Activated CD4-positive, alpha-beta memory T cell treated with anti-CD3 and anti-CD28 coated beads for 36 hours (primary cell): ENCODE data around the gene MAP7. TPM values are rescaled to one million over a fixed set of nuclear protein-coding genes. Genes with fewer than 3 reads are reported as not detected.

Source experiments
- CTCF ChIA-PET: fragments of 350-600 bp; sonication (Branson Sonifier 250); formaldehyde crosslinking; loops from one replicate; lab custom pipeline; 2021; ENCODE audit warnings: antibody characterized with exemption, inconsistent platforms; lab: Charles Lee
- POLR2A ChIA-PET: fragments of 350-600 bp; sonication (Branson Sonifier 250); formaldehyde crosslinking; loops from one replicate; lab custom pipeline; 2021; ENCODE audit warnings: antibody characterized with exemption; lab: Charles Lee
- DNase-seq: peaks from one replicate; pipeline ENCODE4 v3.0.0-alpha.2; 2020
- H3K27ac Mint-ChIP-seq: one replicate; pipeline ENCODE4 v1.8.0; 2021; ENCODE audit warnings: mixed read lengths
- H3K27me3 Mint-ChIP-seq: one replicate; pipeline ENCODE4 v1.8.0; 2021; ENCODE audit warnings: mixed read lengths
- H3K36me3 Mint-ChIP-seq: one replicate; pipeline ENCODE4 v1.8.0; 2021; ENCODE audit warnings: mixed read lengths
- H3K4me1 Mint-ChIP-seq: one replicate; pipeline ENCODE4 v1.8.0; 2021; ENCODE audit warnings: low read depth, mixed read lengths
- H3K4me3 Mint-ChIP-seq: one replicate; pipeline ENCODE4 v1.8.0; 2021; ENCODE audit warnings: mild to moderate bottlenecking, mixed read lengths
- H3K9me3 Mint-ChIP-seq: one replicate; pipeline ENCODE4 v1.8.0; 2021; ENCODE audit warnings: mixed read lengths
- intact Hi-C: fragments of 100-400 bp; cut with micrococcal nuclease; formaldehyde crosslinking; loops from one replicate; pipeline ENCODE4 v1.15.1; 2023
- total RNA-seq, 2 experiments: library from RNA; stranded (reverse); gene quantifications; one replicate each; pipeline ENCODE4 v1.2.3, GENCODE V29; 2021

The MAP7 gene
- total RNA-seq, 2 experiments from 2014 or later = 1.2 to 1.3 TPM

GRCh38 chr6:136527831-136528230 lies 22.4 kb downstream of the MAP7 start:
- peaks cover 17% of the 10 kb centered on the region for H3K4me1 Mint-ChIP-seq
- ChIA-PET CTCF (no interaction called here), POLR2A (no interaction called here)
- no peaks in the 10 kb centered on the region for H3K9me3 Mint-ChIP-seq
- peaks cover 3% of the 10 kb centered on the region for H3K27me3 Mint-ChIP-seq
- H3K36me3 Mint-ChIP-seq = no peaks in the 10 kb centered on the region
- no peak overlapping the region for H3K27ac Mint-ChIP-seq
- no peak overlapping the region for H3K4me3 Mint-ChIP-seq
- DNase-seq = no peak
- intact Hi-C loops = no loop called here

GRCh38 chr6:136526937-136527336 lies 23.3 kb downstream of the MAP7 start:
- no peak for DNase-seq
- ChIA-PET CTCF (no interaction called here), POLR2A (no interaction called here)
- Mint-ChIP-seq H3K4me1 (peaks cover 17% of the 10 kb centered on the region), H3K4me3 (no peak overlapping the region), H3K9me3 (no peaks in the 10 kb centered on the region), H3K27me3 (peaks cover 5% of the 10 kb centered on the region), H3K27ac (no peak overlapping the region), H3K36me3 (no peaks in the 10 kb centered on the region)
- intact Hi-C loops = no loop called here

- peak; percentile 59 for DNase-seq
- no peak overlapping the region for H3K27ac Mint-ChIP-seq
- ChIA-PET CTCF (interaction anchor here (0.6 to 1.2 kb wide), 4 partner anchors 21 to 119 kb away, joined by 3 to 6 read pairs (median 3); partner anchors contain the start of gene MAP7), POLR2A (no interaction called here)
- peaks cover 5% of the 10 kb centered on the region for H3K27me3 Mint-ChIP-seq
- H3K4me3 Mint-ChIP-seq = no peak overlapping the region
- no peaks in the 10 kb centered on the region for H3K36me3 Mint-ChIP-seq
- H3K9me3 Mint-ChIP-seq = no peaks in the 10 kb centered on the region
- H3K4me1 Mint-ChIP-seq = peaks cover 17% of the 10 kb centered on the region
- intact Hi-C loops = no loop called here
Observed at GRCh38 chr6:136526196-136526930, 23.9 kb downstream of the MAP7 start.

GRCh38 chr6:136525586-136526195 lies 24.5 kb downstream of the MAP7 start:
- Mint-ChIP-seq H3K36me3 (no peaks in the 10 kb centered on the region), H3K27ac (no peak overlapping the region), H3K9me3 (no peaks in the 10 kb centered on the region), H3K27me3 (peaks cover 5% of the 10 kb centered on the region), H3K4me3 (no peak overlapping the region), H3K4me1 (peaks cover 17% of the 10 kb centered on the region)
- ChIA-PET POLR2A (no interaction called here), CTCF (interaction anchor here (0.6 to 1.2 kb wide), 5 partner anchors 21 to 120 kb away, joined by 3 to 6 read pairs (median 3); partner anchors contain the start of gene MAP7)
- intact Hi-C loops = no loop called here
- DNase-seq = no peak

DNA sequence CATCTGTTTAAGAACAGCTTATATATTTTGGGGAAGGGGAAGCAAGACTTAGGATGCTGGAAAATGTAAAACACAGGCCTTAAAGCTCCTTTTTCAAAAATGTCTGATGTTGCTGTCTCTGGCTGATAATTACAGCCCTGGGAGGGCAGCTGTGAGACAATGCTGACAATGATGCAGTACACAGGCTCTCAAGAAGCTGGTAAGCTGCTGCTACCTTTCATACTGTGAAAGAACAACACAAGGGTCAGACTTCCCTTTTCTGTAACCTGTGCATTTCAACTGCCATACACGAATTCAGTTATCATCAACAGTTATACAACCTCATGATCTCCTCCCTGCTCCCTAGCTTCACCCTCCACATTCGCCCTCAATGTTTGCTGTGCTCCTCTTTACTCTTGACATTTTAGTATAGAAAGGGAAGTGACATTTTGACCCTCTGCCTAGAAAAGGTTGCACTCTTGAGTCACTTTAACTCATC lies 25.2 kb downstream of the MAP7 start:
- no peak for DNase-seq
- CTCF ChIA-PET = interaction anchor here (0.7 to 1.0 kb wide), 2 partner anchors 25 to 96 kb away, joined by 3 read pairs; partner anchors contain the start of gene MAP7
- peaks cover 17% of the 10 kb centered on the region for H3K4me1 Mint-ChIP-seq
- H3K27ac Mint-ChIP-seq = no peak overlapping the region
- H3K27me3 Mint-ChIP-seq = peaks cover 5% of the 10 kb centered on the region
- no peak overlapping the region for H3K4me3 Mint-ChIP-seq
- no peaks in the 10 kb centered on the region for H3K9me3 Mint-ChIP-seq
- intact Hi-C loops = no loop called here
- H3K36me3 Mint-ChIP-seq = no peaks in the 10 kb centered on the region
- POLR2A ChIA-PET = no interaction called here

DNA sequence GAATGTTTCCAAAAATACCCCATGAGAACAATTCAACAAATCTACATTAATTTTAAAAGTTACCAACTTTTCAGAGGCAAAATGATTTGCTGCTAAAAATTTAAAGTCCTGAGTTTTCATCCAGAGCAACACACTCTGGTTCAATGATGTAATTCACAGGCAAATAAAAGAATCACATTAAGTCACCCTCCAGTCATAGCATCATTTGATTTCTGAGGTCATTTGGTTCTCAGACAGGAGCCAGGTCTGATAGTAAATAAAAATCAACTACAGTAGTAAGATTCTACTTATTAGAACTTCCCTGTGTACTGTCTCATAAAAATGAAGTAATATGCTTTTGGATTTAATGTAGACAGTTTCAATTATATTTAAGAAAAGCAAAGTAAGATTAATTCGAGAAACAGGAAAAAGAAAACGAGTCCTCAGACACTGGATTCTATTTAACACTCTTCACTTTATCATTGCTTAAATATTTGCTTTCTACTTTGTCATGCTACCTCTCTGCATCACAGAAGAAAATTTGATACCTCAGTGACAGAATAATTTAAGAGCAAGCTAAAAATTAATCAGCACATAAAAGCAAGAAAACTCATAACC lies 25.8 kb downstream of the MAP7 start:
- no peaks in the 10 kb centered on the region for H3K36me3 Mint-ChIP-seq
- no peak overlapping the region for H3K4me3 Mint-ChIP-seq
- POLR2A ChIA-PET = no interaction called here
- CTCF ChIA-PET = interaction anchor here (1.0 kb wide), 1 partner anchor 26 kb away, joined by 3 read pairs; the partner anchor contains the start of gene MAP7
- intact Hi-C loops = no loop called here
- peaks cover 17% of the 10 kb centered on the region for H3K4me1 Mint-ChIP-seq
- DNase-seq = no peak
- H3K27me3 Mint-ChIP-seq = peaks cover 5% of the 10 kb centered on the region
- H3K27ac Mint-ChIP-seq = no peak overlapping the region
- no peaks in the 10 kb centered on the region for H3K9me3 Mint-ChIP-seq

DNA sequence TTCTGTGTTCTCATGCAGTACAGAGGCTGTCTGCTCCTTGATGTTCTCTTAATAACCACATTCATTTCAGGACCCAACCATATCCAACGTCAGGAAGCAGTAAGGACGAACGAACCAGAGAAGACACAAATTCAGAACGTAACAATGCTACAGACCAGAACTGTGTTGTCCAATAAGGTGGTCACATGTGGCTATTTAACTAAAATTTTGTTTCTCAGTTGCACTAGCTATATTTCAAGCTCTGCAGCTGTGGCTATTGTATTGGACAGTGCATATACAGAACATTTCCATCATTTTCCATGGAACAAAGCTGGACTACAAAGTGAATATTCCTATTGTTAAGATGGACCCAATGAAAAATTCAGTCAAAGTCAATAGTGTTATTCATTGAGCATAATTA lies 27.0 kb downstream of the MAP7 start:
- intact Hi-C loops = no loop called here
- Mint-ChIP-seq H3K27ac (no peak overlapping the region), H3K4me1 (peaks cover 17% of the 10 kb centered on the region), H3K9me3 (no peaks in the 10 kb centered on the region), H3K36me3 (no peaks in the 10 kb centered on the region), H3K4me3 (no peak overlapping the region), H3K27me3 (peaks cover 5% of the 10 kb centered on the region)
- no peak for DNase-seq
- ChIA-PET POLR2A (no interaction called here), CTCF (no interaction called here)

GRCh38 chr6:136522636-136523035 lies 27.6 kb downstream of the MAP7 start:
- H3K9me3 Mint-ChIP-seq = no peaks in the 10 kb centered on the region
- no peak overlapping the region for H3K27ac Mint-ChIP-seq
- H3K27me3 Mint-ChIP-seq = peaks cover 5% of the 10 kb centered on the region
- no peak overlapping the region for H3K4me3 Mint-ChIP-seq
- ChIA-PET CTCF (no interaction called here), POLR2A (no interaction called here)
- no peak for DNase-seq
- H3K4me1 Mint-ChIP-seq = peaks cover 17% of the 10 kb centered on the region
- no peaks in the 10 kb centered on the region for H3K36me3 Mint-ChIP-seq
- intact Hi-C loops = no loop called here

- intact Hi-C loops = no loop called here
- H3K4me3 Mint-ChIP-seq = no peak overlapping the region
- DNase-seq = no peak
- ChIA-PET CTCF (no interaction called here), POLR2A (no interaction called here)
- no peaks in the 10 kb centered on the region for H3K36me3 Mint-ChIP-seq
- no peak overlapping the region for H3K27ac Mint-ChIP-seq
- peaks cover 16% of the 10 kb centered on the region for H3K4me1 Mint-ChIP-seq
- H3K27me3 Mint-ChIP-seq = peaks cover 5% of the 10 kb centered on the region
- H3K9me3 Mint-ChIP-seq = no peaks in the 10 kb centered on the region
Observed at GRCh38 chr6:136521911-136522310, 28.3 kb downstream of the MAP7 start.

DNA sequence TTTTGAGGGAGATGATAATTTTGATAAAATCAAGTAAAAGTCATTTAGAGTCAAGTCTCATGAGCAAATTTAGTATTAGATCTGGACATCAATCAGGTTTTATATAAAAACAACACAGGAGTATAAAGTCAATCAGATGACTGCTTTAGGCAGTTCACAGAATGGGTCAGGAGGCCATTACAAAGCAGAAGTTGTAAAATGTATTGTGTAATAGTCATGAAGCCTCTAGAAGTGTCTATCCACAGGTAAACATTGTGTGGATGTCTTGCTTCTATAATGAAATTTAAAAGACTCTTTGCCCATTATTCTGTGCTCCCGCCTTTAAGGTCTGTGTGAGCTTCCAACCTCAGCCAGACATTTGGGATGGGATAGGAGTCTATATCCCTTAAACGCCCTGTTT lies 28.8 kb downstream of the MAP7 start:
- intact Hi-C loops = no loop called here
- peaks cover 5% of the 10 kb centered on the region for H3K27me3 Mint-ChIP-seq
- H3K9me3 Mint-ChIP-seq = no peaks in the 10 kb centered on the region
- no peak overlapping the region for H3K27ac Mint-ChIP-seq
- H3K36me3 Mint-ChIP-seq = no peaks in the 10 kb centered on the region
- DNase-seq = no peak
- H3K4me3 Mint-ChIP-seq = no peak overlapping the region
- ChIA-PET POLR2A (no interaction called here), CTCF (no interaction called here)
- H3K4me1 Mint-ChIP-seq = peaks cover 11% of the 10 kb centered on the region

DNA sequence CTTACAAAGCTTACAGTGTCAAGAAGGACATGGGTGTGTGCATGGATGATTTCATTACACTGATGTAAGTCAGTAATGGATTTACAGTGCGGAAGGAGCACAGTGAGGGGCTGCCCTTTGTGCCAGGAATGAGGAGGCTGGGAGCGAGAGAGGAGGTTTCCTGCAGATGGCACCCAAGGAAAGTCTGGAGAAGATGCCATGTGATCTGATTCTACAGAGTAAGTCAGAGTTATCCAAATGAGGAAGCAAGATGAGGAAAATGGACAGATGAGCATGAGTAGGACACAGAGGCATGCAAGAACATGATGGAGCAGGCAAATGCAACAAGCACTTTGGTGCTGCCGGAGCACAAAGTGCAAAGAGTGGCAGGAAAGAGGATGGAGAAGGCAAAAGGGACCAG lies 29.7 kb downstream of the MAP7 start:
- ChIA-PET CTCF (no interaction called here), POLR2A (no interaction called here)
- peaks cover 4% of the 10 kb centered on the region for H3K4me1 Mint-ChIP-seq
- DNase-seq = no peak
- intact Hi-C loops = no loop called here
- H3K27ac Mint-ChIP-seq = no peak overlapping the region
- no peak overlapping the region for H3K4me3 Mint-ChIP-seq
- H3K36me3 Mint-ChIP-seq = no peaks in the 10 kb centered on the region
- H3K27me3 Mint-ChIP-seq = peaks cover 2% of the 10 kb centered on the region
- no peaks in the 10 kb centered on the region for H3K9me3 Mint-ChIP-seq

DNA sequence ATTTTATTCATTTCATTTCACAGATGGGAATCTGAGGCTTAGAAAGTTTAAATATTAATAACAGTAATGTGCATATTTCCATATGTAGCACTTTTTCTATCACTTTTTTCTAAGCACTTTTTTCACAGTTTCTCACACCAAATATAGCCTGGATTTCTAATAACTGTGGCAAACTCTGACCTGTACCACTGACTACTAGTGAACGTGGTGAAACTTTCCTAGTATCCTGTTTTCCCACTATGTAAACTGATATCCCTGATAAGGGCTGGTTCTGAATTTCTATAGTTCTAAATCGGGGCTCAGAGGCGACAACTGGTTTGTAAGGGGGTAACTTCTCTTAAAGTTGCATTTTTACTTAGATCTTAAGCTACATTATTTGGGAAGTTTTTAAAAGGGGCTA lies 32.6 kb downstream of the MAP7 start:
- intact Hi-C loops = no loop called here
- Mint-ChIP-seq H3K27me3 (peaks cover 2% of the 10 kb centered on the region), H3K27ac (no peak overlapping the region), H3K36me3 (no peaks in the 10 kb centered on the region), H3K4me3 (no peak overlapping the region), H3K4me1 (no peaks in the 10 kb centered on the region), H3K9me3 (no peaks in the 10 kb centered on the region)
- no peak for DNase-seq
- CTCF ChIA-PET = no interaction called here
- POLR2A ChIA-PET = no interaction called here
